ENCODE results near the gene SP2. TPM values are rescaled to one million over a fixed set of nuclear protein-coding genes. Genes with fewer than 3 reads are reported as not detected.

Gene SP2
- total RNA-seq, 3 donors from 2014 or later = 21.7 to 24.2 (median 21.7) TPM

GRCh38 chr17:47872019-47872650 lies 23.9 kb upstream of the SP2 start:
- no peaks in the 10 kb centered on the region for H3K9me3 ChIP-seq
- no peak for DNase-seq
- H3K36me3 ChIP-seq (ENCODE audit: low read depth) = no peaks in the 10 kb centered on the region
- no peak overlapping the region for H3K4me3 ChIP-seq
- ATAC-seq = no peak
- no peak for TF ChIP-seq CTCF (IDR thresholded peaks at IDR 0.05)
- intact Hi-C loops (cut with DNase I, micrococcal nuclease) = no loop called here
- H3K4me1 ChIP-seq (ENCODE audit: low read depth) = no peaks in the 10 kb centered on the region

GRCh38 chr17:47872651-47873161 lies 23.3 kb upstream of the SP2 start:
- no peak overlapping the region for H3K4me3 ChIP-seq
- DNase-seq = no peak
- no peaks in the 10 kb centered on the region for H3K4me1 ChIP-seq (ENCODE audit: low read depth)
- no peak for ATAC-seq
- intact Hi-C loops (cut with DNase I, micrococcal nuclease) = no loop called here
- no peaks in the 10 kb centered on the region for H3K36me3 ChIP-seq (ENCODE audit: low read depth)
- H3K9me3 ChIP-seq = no peaks in the 10 kb centered on the region
- no peak for TF ChIP-seq CTCF (IDR thresholded peaks at IDR 0.05)

DNA sequence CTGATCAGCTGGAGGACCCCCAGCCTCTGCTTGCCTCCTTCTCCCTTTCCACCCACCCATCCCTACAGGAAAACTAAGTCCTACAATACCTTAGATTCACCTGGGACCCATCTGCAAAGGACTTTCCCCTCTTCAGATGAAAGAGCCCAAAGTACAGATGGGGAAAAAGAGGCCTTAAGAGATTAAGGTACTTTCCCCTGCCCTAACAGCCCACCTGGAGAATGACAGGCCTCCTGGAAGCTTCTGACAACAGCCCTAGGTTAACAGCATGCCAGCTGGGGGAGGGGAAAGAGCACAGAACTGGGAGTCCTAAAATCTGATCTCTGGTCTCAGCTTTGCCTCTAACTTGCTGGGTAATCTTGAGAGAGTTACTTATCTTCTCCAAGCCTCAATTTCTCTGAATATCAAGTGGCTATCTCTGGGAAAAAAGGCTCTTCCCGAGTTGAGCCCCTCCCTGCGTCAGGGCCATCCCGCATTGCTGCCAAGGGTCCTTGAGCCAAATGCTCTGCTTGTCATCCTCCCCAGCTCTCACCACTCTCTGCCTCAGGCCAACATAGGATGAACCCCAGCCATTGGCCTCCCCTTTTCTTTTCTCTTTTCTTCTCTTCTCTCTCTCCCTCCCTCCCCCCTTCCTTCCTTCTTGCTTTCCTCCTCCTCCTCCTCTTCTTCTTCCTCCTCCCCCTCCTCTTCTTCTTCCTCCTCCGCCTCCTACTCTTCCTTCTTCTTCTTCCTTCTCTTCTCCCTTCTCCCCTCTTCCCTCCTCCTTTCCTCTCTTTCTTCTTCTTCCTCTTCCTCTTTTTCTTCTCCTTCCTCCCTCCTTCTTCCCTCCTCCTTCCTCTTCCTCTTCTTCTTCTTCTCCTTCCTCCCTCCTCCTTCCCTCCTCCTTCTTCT lies 22.6 kb upstream of the SP2 start:
- no peaks in the 10 kb centered on the region for H3K4me1 ChIP-seq (ENCODE audit: low read depth)
- intact Hi-C loops (cut with DNase I, micrococcal nuclease) = no loop called here
- DNase-seq (no peak), ATAC-seq (no peak)
- H3K9me3 ChIP-seq = no peaks in the 10 kb centered on the region
- no peaks in the 10 kb centered on the region for H3K36me3 ChIP-seq (ENCODE audit: low read depth)
- TF ChIP-seq CTCF (IDR thresholded peaks at IDR 0.05) = no peak
- no peak overlapping the region for H3K4me3 ChIP-seq

- no peak for TF ChIP-seq CTCF (IDR thresholded peaks at IDR 0.05)
- intact Hi-C loops (cut with DNase I, micrococcal nuclease) = no loop called here
- no peak for ATAC-seq
- Histone ChIP-seq H3K4me1 (ENCODE audit: low read depth) (no peaks in the 10 kb centered on the region), H3K4me3 (no peak overlapping the region), H3K9me3 (no peaks in the 10 kb centered on the region), H3K36me3 (ENCODE audit: low read depth) (no peaks in the 10 kb centered on the region)
- DNase-seq = no peak
These were observed 20.7 kb upstream of the SP2 start for GRCh38 chr17:47875011-47875985.

DNA sequence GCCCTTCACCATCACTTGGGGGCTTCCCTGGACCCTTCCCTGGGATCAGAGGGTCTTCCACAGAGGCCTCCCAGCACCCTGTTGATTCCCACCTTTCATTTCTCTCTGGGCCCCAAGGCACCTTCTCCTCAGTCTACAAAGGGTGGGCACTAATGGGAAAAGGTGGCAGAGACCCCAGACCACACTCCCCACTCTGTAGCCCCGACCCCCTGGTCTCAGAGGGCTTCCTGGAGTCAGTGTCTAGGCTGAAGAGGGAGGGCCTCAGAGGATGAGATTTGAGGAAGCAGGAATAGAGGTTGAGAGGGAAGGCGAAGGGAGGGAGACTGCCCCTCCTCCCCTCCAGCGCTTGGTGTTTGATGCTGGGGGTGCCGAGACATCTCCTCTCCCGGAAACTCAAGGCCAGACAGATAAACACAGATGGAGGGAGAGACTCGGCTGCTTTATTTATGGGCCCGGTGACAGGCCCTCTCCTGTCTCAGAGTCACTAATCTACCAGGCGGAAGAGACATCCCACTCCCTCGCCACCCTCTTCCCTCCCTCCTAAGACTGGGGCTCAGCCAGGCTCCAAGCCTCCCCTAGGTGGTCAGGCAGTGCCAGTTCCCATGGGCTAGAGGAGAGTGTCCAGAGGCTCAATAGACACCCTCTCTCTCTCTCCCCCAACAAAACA lies 18.5 kb upstream of the SP2 start:
- intact Hi-C loops (cut with DNase I, micrococcal nuclease) = no loop called here
- DNase-seq = no peak
- no peak for ATAC-seq

More for the DNA sequence above, 18.5 kb upstream of the SP2 start:
- TF ChIP-seq CTCF (IDR thresholded peaks at IDR 0.05) = no peak
- H3K4me1 ChIP-seq (ENCODE audit: low read depth) = peaks cover 13% of the 10 kb centered on the region
- H3K36me3 ChIP-seq (ENCODE audit: low read depth) = no peaks in the 10 kb centered on the region
- H3K9me3 ChIP-seq = no peaks in the 10 kb centered on the region
- H3K4me3 ChIP-seq = no peak overlapping the region

Measured in mucosa of descending colon (tissue), 3 donors.